GM19239 (cell line): ENCODE results near the gene FAM193A.
A peak's percentile ranks its signal among the peaks of the same experiment; 100 is the strongest.
"Not testable (repeated sequence)": the region's sequence is repeated elsewhere in the genome, so short reads cannot be mapped to it uniquely, and the experiment has no call there.

Experiments
- DNase-seq: peaks from one replicate; pipeline ENCODE4 v3.0.0; 2011; ENCODE audit warnings: low spot score; ENCODE audit not compliant: insufficient read length
- FAIRE-seq: peaks from 2 replicates; lab custom pipeline; 2011; peaks lifted over from hg19 to GRCh38; lab: Jason Lieb, UNC

FAM193A gene

DNA sequence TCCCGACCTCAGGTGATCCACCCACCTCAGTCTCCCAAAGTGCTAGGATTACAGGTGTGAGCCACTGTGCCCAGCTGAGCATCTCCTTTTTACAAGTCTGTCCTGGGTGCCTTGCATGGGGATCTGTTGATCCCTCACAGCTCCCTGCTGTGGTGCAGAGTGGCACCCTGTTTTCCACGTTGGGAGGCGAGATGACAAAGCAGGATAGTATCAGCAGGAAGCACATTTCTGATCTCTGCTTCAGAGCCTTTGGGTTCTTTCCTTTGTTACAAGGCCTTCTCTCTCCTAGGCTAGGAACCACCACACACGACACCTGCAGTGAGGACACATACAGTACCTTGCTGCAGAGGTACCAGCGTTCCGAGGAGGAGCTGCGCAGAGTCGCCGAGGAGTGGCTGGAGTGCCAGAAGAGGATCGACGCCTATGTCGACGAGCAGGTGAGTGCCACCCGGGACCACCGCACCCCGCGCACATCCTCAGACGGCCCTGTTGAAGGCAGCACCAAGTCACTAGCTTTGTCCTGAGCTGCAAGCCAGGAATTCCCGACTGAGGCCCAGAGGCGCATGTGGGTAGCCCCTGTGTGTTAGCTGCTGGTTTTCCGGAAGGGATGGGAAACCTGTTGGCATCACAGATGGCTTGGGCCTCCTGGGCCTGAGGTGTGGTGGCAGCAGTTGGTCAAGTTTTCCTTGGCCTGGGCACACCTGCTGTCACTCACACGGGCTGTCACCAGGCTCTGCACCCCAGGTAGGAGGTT lies 110.1 kb downstream of the FAM193A start:
- FAIRE-seq (no peak), DNase-seq (no peak)

DNA sequence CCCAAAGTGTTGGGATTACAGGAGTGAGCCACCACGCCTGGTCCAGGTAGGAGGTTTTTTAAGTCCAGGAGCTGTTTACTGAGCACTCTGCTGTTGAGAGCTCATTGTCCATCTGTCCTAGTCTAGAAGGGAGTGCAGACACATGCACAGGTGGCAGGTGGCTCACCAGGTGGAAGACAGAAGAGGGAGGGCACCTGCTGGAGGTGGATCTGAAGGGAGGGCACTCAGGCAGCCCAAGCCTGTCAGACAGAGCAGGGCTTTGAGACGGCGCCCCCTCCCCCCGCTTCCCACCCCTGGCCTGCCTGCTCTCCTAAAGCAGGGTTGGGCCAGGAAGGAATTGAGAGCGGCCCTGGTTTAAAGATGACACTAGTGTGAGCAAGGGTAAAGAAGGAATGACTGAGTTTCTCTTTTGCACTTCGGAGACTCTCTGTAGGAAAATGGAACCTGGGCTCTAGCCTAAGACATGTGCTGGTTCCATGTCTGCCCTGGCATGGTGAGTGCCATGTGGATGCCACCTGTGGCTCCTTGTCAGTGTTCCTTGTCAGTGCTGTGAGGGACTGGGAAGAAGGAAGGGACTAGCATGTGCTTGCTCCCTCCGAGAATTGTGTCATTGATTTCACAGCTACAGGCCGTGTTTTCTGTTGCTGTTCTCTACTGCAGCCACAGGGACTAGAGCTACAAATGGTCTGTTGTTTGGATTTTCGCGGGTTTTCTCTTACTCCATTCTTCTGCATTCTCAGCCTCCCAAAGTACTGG lies 111.1 kb downstream of the FAM193A start:
- FAIRE-seq (no peak), DNase-seq (no peak)

DNA sequence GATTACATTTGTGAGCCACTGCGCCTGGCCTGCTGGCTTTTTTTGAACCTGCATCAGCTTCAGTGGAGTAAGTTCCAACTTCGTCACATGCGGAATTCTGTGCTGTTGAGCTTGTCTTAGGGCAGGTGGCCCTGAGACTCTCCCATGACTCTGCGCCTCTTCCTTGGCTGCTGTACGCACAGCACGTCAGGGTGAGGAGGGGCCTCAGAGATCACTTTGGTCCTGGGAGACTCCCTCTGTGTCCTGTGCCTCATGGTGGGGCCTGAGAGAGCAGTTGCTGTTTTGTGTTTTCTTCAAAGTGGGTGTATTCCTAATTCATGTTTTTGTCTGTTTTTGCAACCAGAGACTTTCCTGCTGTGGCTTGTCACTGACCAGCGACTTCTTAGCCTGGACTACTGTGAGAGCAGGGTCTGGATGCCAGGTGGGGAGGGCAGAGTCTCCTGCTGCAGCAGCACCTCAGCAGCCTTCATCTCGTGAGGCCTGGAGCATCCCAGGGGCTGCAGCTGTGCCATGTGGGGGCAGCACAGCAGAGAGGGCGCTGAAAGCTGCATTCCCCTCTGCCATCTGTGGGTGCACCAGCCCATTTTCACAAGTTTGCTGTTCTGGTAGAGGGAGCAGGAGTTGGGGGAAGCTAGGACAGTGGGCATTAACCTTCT lies 111.8 kb downstream of the FAM193A start:
- no peak for FAIRE-seq
- DNase-seq = no peak

DNA sequence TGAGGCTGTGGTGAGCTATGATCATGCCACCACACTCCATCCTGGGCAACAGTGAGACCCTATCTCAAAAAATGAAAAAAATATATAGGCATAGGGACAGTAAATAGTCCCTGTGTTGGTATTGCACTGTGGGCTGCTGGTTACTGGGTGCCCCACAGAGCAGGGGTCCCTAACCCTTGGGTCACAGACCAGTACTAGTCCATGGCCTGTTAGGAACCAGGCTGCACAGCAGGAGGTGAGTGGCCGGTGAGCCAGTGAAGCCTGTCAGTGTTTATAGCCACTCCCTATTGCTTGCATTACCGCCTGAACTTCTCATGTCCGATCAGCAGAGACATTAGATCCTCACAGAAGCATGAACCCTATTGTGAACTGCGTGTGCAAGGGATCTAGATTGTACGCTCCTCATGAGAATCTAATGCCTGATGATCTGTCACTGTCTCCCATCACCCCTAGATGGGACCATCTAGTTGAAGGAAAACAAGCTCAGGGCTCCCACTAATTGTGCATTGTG lies 113.2 kb downstream of the FAM193A start:
- DNase-seq (no peak), FAIRE-seq (no peak)

DNA sequence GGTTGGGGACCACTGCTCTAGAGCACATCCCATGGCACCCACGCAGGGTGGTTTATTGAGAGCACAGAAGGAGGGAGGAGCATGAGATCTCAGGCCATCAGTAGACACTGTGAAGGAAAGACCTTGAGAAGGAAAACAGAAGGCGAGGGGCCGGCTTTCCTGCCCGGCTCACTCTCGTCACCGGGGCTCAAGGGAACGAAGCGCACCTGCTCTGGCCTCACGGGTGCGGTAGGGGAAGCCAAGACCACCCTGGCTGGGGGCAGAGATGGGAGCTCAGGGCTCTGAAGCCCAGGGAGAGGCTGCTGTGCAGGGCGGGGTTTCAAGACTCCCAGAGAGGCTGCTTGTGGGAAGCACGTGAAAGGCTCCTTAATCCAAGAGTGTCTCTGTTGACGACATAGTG lies 113.8 kb downstream of the FAM193A start:
- no peak for FAIRE-seq
- no peak for DNase-seq

DNA sequence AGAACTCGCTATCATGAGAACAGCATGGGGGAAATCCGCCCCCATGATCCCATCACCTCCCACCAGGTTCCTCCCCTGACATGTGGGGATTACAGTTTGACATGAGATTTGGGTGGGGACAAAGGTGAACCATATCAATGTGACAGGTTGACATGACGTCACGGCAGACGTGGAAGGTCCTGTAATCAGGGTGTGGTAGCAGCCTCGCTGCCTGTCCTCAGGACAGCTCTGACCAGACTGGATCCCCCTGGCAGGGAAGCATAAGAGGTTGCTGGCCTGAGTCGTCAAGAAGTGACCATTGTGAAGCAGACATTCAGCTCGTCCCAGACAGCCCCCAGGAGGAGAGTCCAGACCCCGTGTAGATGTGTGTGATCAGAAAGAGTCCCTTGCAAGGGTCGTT lies 115.1 kb downstream of the FAM193A start:
- no peak for DNase-seq
- no peak for FAIRE-seq

DNA sequence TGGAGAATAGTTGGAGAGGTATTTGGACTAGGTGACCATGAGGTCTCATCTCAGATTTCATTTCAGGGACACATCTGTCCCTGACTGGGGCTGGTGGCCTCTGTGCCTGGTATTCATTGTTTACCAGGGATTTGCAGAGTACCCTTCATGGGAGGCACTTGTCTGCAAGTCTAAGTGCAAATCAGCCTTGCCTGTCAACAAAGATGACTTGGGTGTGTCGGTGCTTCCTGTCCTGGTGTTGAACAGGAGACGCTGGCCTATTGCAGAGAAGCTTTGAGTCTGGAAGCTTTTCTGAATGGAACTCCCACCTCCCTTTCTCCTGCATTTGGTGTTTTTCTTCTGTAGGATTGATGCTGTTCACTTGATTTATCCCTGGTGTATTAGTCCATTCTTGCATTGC lies 115.6 kb downstream of the FAM193A start:
- FAIRE-seq (no peak), DNase-seq (no peak)

DNA sequence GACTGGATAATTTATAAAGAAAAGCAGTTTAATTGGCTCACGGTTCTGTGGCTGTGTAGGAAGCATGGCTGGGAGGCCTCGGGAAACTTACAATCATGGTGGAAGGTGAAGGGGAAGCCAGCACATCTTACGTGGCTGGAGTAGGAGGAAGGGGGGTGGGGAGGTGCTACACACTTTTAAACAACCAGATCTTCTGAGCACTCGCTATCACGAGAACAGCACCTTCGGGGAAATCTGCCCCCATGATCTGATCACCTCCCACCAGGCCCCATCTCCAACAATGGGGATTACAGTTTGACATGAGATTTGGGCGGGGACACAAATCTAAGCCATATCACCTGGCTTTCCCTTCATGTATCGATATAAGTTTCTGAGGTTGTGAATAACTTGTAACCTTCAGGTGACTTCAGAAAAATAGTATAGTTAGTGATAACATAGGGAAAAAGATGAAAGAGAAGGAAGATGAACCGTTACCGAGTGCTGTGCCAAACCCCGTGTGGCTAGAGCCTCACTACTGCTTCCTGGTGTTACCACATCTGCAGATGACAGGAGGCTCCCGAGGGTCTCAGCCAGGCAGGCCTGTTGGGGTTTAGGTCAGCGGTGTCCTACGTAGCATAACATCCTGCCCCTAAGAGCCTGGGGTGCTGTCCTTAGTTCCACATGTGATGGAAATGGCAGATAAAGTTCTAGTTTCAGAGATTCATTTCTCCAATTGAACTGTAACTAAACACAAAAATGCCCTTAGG lies 116.1 kb downstream of the FAM193A start:
- DNase-seq (no peak), FAIRE-seq (peak; percentile 66)

DNA sequence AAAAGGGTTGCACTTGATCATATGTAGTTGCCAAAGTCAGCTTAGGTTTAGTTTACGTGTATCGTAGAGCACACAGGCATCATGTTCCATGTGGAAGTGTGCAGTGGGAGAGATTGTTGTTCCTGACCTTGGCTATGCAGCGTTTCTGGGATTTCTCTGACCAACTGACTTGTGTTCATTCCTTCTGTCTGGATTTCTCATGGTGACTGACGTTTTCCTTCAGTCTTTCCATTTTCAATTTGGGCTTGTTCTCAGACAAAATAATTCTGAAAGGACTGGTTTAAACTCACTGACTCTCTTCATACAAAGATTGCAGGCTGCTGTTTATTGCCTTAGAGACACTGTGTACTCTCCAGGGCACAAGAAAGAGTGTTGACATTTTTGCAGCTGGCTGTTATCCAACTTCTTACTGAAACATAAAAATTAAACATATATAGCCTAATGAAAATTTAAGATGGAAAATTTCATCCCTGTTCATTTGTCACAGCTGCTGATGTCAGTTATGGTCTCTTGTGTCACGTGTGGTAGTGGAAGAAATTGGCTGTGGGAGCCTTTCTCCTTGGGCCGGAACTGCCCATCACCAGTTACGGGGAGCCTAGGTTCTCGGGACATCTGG lies 124.3 kb downstream of the FAM193A start:
- DNase-seq (no peak), FAIRE-seq (no peak)

DNA sequence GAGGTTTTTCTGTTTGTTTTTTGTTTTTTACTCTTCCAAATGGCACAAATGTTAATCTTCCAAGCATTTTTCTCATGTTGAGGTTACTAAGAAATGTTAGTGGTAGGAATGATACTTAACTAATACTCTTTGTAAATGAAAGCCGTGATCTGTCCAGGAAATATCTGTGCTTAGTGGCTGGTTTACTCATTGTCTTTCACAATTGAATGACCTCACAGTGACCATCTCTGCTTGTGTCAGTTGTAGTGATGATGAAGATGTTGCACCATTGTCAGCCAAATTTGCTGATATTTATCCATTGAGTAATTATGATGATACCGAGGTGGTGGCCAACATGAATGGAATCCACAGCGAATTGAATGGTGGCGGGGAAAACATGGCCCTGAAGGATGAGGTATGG lies 126.2 kb downstream of the FAM193A start:
- no peak for FAIRE-seq
- no peak for DNase-seq

DNA sequence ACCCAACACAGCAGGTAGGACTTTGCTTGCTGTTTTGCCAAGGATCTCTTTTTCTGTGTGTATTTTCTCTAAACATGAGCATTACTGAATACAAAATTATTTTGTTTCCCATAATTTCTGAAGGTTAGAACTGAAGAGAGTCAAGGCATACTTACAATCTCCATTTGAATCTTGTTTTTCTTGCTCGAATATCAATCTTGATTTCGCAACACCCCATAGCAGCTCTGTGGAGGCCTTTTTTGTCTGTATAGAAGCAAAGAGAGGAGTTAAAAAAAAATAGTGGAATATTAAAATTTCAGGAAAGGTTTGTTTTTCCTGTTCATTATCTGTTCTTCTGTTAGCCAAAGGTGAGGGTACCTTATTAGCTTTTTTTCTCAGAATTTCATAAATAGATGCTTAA lies 126.8 kb downstream of the FAM193A start:
- no peak for FAIRE-seq
- no peak for DNase-seq

DNA sequence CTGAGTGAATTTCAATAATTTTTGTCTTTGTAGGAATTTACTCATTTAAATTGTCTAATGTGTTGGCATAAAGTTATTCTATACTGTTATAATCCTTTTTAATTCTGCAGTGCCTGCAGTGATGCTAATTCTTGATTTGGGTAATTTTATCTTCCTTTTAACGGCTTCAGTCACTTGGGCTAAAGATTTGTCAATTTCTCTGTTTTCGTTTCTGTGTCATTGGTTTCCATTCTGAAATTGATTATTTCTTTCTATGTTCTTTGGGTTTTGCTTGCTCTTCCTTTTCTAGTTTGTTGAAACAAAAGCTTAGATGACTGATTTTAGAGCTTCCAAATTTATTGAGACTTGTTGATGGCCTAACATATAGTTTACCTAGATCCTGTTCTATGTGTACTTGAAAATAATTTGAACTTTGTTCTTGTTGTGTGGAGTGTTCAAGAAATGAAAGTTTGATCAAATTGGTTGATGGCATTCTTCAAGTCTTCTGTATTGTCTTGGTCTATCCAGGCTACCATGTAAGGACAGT lies 130.3 kb downstream of the FAM193A start:
- peak; percentile 28 for FAIRE-seq
- DNase-seq = no peak

DNA sequence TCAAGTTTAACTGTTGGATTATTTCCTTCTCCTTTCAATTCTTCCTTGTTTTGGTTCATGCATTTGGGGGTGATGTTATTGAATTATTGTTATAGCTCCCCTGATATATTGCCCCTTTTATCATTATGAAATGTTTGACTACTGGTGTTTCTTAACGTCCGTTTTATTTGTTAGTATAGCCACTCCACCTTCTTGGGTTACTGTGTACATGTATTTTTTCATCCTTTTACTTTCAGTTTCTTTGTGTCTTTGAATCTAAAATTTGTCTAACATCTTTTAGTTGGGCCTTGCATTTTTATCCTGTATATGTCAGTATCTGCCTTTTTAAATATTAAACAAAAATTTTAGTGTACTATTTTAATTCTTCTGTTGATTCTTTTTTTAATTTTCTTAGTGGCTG lies 131.0 kb downstream of the FAM193A start:
- DNase-seq = no peak

DNA sequence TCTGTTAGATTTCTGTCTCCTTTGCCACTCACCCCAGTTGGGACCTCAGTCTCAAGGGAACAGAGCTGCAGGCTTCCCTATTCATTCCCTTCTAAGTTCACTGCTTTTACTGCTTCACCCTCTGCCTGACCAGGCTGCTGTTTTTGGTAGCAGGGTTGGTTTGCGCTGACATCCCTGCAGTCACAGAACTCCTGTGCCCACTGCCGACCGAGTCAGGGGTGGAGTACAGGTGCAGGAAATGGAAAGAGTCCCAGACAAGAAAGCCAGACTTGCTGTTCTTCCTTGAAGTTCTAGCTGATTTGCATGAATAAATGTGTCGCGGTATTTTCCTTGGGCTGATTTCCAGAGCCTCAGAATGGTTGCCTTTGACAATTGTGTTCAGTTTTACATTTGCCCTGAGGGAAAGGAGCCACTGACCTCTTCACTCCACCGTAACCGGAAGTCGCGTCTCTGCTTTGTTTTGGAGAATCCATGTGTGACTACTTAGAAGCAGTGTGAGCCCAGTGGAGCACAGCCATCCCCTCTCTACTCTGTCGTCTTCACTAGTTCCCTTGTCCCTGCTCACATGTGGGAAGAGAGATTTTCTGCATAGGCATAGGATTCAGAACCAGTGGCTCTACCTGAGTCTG lies 134.9 kb downstream of the FAM193A start:
- DNase-seq = no peak
- no peak for FAIRE-seq

More for the DNA sequence above, 131.0 kb downstream of the FAM193A start:
- FAIRE-seq = no peak

DNA sequence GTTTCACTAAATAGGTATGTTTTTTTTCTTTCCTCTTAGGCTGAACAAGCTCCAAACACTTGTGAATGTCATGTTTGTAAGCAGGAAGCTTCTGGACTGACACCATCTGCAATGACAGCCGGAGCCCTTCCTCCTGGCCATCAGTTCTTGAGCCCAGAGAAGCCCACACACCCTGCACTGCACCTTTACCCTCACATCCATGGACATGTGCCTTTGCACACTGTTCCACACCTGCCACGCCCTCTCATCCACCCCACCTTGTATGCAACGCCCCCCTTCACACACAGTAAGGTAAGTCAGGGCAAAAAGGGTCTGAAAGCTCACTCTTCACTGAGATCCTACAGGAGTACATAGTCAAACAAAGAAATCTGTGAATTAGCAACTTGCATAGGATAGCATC lies 135.6 kb downstream of the FAM193A start:
- no peak for DNase-seq
- FAIRE-seq = no peak

DNA sequence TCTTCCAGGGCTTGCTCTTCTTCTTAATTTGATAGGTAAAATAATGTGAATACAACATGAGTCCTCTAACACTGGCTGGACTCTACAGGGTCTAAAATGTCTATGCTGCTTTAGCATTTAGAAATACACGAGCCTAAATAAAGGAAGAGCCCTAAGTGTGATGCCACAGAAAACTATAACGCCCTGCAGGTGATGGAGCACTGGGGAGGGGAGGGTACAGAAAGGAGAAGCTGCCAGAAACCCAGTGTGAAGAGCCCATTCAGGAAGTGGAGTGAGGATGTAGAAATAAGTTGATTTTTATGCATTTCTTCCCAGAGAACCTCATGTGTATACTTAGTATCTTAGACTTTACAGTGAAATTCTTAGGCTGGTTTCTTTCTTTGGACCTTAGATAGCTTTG lies 136.3 kb downstream of the FAM193A start:
- no peak for DNase-seq

DNA sequence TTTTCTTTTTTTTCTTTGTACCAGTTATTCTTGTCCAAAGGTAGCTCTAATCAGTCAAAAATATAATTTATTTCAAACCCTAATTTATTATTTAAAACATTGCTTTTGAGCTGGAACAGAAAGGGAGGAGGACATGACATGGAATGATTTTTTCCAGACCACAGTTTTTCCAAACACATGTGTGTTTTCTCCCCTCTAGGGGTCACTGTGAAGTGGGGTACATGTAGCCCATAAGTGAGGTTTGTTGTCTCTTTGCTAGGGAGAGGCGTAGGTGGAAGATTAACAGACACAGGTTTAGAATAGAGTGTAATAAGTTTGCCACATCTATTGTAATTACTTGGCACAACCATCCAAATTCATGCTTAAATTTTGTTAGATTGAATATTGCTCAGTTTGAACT lies 136.7 kb downstream of the FAM193A start:
- FAIRE-seq = no peak

More for the DNA sequence above, 136.3 kb downstream of the FAM193A start:
- FAIRE-seq = no peak

DNA sequence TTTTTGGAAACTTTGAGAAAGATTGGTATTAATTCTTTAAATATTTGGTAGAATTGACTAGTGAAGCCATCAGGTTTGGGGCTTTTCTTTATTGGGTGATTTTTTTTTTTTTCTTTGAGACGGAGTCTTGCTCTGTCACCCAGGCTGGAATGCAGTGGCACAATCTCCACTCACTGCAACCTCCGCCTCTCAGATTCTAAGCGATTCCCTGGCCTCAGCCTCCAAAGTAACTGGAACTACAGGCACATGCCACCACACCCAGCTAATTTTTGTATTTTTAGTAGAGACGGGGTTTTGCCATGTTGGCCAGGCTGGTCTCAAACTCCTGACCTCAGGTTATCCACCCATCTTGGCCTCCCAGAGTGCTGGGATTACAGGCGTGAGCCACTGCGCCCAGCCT lies 143.3 kb downstream of the FAM193A start:
- DNase-seq, FAIRE-seq: not testable (repeated sequence)

More for the DNA sequence above, 136.7 kb downstream of the FAM193A start:
- no peak for DNase-seq

DNA sequence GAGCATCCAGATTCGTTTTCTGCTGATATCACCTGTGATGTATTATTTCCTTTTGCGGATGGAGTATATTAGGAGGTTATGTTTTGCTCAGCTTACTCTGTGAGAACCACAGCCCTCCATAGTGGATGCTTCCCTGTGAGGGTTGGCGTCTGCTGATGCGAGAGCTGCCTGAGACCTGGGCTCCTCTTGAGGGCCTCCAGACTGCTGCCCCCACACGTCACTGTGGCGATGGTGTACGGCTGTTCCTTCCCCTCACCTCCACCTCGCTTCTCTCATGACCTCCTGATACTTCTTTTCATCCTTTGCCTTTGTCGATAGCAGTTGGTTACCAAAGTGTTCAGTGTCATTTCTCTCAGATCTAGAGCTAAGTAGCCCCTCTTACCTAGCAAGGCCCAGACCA lies 148.0 kb downstream of the FAM193A start:
- DNase-seq (no peak), FAIRE-seq (no peak)
